ENCODE measurements around the gene TMEM131. TPM values are rescaled to one million over a fixed set of nuclear protein-coding genes. Genes with fewer than 3 reads are reported as not detected.

The TMEM131 gene
- total RNA-seq, 1 donor from 2014 or later = 36.6 TPM

DNA sequence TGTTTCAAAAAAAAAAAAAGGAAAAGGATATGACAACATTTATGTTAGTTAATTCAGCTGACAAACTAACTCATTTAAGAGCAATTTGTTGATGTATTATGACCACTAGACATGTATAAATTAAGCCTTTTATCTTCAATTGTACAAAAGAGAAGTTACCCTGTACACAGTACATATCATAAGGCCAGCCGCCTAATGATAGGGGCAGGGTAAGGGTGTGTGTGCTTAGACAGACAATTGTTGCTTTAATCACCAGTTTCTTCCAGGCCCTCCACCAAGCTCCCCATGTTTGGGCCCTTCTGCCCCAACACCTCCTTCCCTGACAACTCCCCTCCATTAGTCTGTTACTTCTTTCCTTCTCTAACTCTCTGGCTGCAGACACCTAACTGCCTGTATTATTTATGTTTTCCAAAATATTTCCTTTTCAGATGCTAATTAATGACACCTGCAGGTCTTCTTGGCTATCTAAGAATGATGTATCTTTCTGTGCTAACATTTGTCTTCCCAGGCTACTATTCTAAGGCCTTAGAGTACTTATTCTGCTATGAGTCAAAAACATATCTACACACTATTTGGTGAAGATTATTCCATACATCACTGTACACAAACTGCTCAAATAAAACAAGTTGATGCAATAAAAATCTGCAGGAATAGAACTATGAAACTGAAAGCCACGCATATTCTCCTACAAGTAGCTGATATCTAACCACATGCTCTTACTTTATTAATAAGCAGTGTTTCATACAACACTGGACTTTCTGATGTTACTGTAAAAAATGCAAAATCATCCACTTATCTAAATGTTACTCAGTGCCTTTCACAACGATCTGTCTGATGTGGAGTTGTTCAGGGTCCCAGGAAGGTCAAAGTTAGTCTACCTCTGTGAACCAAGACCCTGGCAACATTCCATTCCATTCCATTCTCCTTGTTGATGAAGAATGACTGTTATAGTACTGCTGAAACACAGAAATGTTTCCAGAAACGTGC, 26.4 kb downstream of the TMEM131 start:
- Mint-ChIP-seq H3K27ac (ENCODE audit: unreplicated experiment) (no peak overlapping the region), H3K9me3 (ENCODE audit: unreplicated experiment) (peaks cover 5% of the 10 kb centered on the region), H3K27me3 (ENCODE audit: unreplicated experiment) (peaks cover 1% of the 10 kb centered on the region), H3K36me3 (ENCODE audit: unreplicated experiment) (peaks cover 12% of the 10 kb centered on the region), H3K4me3 (ENCODE audit: unreplicated experiment) (no peak overlapping the region), H3K4me1 (ENCODE audit: low read depth, unreplicated experiment) (peaks cover 4% of the 10 kb centered on the region)
- DNase-seq = no peak
- TF ChIP-seq, protein P1, sequence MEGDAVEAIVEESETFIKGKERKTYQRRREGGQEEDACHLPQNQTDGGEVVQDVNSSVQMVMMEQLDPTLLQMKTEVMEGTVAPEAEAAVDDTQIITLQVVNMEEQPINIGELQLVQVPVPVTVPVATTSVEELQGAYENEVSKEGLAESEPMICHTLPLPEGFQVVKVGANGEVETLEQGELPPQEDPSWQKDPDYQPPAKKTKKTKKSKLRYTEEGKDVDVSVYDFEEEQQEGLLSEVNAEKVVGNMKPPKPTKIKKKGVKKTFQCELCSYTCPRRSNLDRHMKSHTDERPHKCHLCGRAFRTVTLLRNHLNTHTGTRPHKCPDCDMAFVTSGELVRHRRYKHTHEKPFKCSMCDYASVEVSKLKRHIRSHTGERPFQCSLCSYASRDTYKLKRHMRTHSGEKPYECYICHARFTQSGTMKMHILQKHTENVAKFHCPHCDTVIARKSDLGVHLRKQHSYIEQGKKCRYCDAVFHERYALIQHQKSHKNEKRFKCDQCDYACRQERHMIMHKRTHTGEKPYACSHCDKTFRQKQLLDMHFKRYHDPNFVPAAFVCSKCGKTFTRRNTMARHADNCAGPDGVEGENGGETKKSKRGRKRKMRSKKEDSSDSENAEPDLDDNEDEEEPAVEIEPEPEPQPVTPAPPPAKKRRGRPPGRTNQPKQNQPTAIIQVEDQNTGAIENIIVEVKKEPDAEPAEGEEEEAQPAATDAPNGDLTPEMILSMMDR (IDR thresholded peaks at IDR 0.05; ENCODE audit: partially characterized antibody, unreplicated experiment) = no peak

DNA sequence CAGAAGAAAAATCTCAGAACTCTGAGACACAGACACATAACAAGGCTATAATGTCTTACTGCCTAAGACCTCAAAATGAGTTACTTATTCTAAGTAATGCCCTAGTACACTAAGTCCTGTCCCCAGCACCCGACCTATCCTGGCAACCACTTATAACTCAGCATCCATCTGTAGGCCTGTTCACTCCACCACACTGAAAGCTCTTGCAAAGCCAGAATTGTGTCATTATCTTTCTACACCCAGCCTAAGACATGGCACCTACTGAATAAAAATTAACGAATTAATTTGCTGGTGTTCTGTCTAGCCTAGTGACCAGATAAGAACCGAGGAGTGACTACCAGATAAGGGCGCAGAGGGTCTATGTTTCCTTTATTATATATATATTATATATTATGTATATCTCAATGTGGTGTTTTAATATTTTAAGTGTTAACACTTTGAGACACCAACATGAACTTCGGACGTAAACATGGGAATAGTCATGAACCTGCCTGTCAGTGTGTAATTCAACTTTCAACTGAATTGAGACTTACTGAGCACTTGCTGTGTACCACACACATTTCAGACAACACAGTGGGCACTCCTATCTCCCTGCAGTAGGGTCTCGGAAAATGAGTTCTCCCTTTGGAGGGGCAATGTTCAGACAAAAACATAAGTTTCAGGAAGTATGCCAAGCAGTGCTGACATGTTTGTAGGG, 27.7 kb downstream of the TMEM131 start:
- Mint-ChIP-seq H3K27me3 (ENCODE audit: unreplicated experiment) (peaks cover 1% of the 10 kb centered on the region), H3K9me3 (ENCODE audit: unreplicated experiment) (peaks cover under 1% of the 10 kb centered on the region)

DNA sequence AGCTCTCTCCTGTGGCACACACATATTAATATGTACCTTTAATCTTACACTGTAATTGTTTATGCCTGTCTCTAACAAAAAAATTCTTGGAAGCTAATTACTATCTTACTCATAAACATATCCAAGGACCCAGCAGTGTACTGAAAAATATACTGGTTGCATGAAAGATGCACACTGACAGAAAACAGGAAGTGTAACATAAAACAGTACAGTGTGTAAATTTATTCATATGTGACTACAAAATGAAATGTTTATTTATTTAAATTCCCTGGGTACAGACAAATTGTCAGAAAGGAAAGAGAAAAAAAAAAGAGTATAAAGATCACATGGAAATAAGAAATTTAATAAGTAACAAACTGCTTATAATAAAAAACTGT, 28.5 kb downstream of the TMEM131 start:
- H3K36me3 Mint-ChIP-seq (ENCODE audit: unreplicated experiment) = no peaks in the 10 kb centered on the region
- peaks cover 4% of the 10 kb centered on the region for H3K4me1 Mint-ChIP-seq (ENCODE audit: low read depth, unreplicated experiment)
- H3K27ac Mint-ChIP-seq (ENCODE audit: unreplicated experiment) = no peak overlapping the region
- no peaks in the 10 kb centered on the region for H3K9me3 Mint-ChIP-seq (ENCODE audit: unreplicated experiment)
- TF ChIP-seq, protein P1 (IDR thresholded peaks at IDR 0.05; ENCODE audit: partially characterized antibody, unreplicated experiment) = no peak
- no peak overlapping the region for H3K4me3 Mint-ChIP-seq (ENCODE audit: unreplicated experiment)
- no peak for DNase-seq
- H3K27me3 Mint-ChIP-seq (ENCODE audit: unreplicated experiment) = peaks cover 1% of the 10 kb centered on the region

More for the DNA sequence above, 27.7 kb downstream of the TMEM131 start:
- no peak overlapping the region for H3K27ac Mint-ChIP-seq (ENCODE audit: unreplicated experiment)
- peaks cover 1% of the 10 kb centered on the region for H3K36me3 Mint-ChIP-seq (ENCODE audit: unreplicated experiment)
- peaks cover 4% of the 10 kb centered on the region for H3K4me1 Mint-ChIP-seq (ENCODE audit: low read depth, unreplicated experiment)
- TF ChIP-seq, protein P1 (IDR thresholded peaks at IDR 0.05; ENCODE audit: partially characterized antibody, unreplicated experiment) = no peak
- no peak overlapping the region for H3K4me3 Mint-ChIP-seq (ENCODE audit: unreplicated experiment)
- DNase-seq = no peak

DNA sequence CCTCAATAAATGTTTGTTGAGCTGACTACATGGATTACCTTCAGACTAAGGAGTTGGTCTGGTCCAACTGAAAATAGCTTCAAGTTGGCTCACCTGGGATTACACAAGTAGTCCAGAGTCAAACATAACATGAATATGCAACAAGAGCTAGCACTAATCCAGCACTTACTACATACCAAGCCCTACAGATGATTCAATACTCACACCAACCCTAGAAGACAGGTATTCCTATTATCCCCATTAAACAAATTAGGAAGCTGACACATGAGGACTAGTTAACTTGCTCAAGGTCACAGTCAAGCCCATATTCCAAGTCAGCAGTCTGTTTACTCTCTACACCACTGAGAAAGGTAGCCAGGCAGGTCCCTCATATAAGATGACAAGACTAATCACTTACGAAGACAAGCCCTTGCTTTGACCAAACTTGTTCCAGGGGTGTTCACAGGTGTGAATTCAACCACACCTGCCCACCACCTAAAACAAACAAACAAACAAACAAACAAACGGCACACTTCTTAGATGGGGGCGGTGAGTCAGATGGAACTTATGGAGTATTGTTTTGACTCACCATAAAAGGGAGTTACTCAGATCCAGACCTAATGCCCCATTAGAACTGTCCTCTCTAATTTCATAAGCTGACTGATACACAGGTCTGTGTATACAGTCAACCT, 29.1 kb downstream of the TMEM131 start:
- no peaks in the 10 kb centered on the region for H3K9me3 Mint-ChIP-seq (ENCODE audit: unreplicated experiment)
- peaks cover 4% of the 10 kb centered on the region for H3K4me1 Mint-ChIP-seq (ENCODE audit: low read depth, unreplicated experiment)
- no peak for DNase-seq
- no peak overlapping the region for H3K4me3 Mint-ChIP-seq (ENCODE audit: unreplicated experiment)
- TF ChIP-seq, protein P1 (IDR thresholded peaks at IDR 0.05; ENCODE audit: partially characterized antibody, unreplicated experiment) = no peak
- H3K27me3 Mint-ChIP-seq (ENCODE audit: unreplicated experiment) = peaks cover 1% of the 10 kb centered on the region
- no peak overlapping the region for H3K27ac Mint-ChIP-seq (ENCODE audit: unreplicated experiment)
- H3K36me3 Mint-ChIP-seq (ENCODE audit: unreplicated experiment) = no peaks in the 10 kb centered on the region
